HL-60 (cell line): ENCODE measurements around the gene IL12RB2.

Source experiments
- DNase-seq, 2 experiments: peaks; one replicate each; pipeline ENCODE4 v3.0.0-alpha.2; 2010 to 2020; ENCODE audit warnings: low read depth in 1 of 2, low spot score in 1 of 2
- H3K27ac ChIP-seq: fragments of 250-450 bp; sonication (Bioruptor Pico); replicated peaks from 2 replicates; pipeline ENCODE4 v1.5.1; 2020; ENCODE audit warnings: mild to moderate bottlenecking, moderate library complexity
- H3K27me3 ChIP-seq: fragments of 250-450 bp; sonication (Bioruptor Pico); 2 replicates; pipeline ENCODE4 v1.5.1; 2021; ENCODE audit warnings: mild to moderate bottlenecking, moderate library complexity; ENCODE audit not compliant: insufficient read depth, poor library complexity, severe bottlenecking
- H3K4me3 ChIP-seq: replicated peaks from 2 replicates; pipeline ENCODE4 v1.5.1; 2011; ENCODE audit warnings: mild to moderate bottlenecking, control low read depth, low read length; ENCODE audit not compliant: insufficient read depth
- CTCF ChIP-seq: IDR thresholded peaks from one replicate; pipeline ENCODE4 v1.5.1; 2011; ENCODE audit warnings: low read length, control low read depth, inconsistent platforms; ENCODE audit not compliant: insufficient read depth
- GABPA ChIP-seq: IDR thresholded peaks from 2 replicates; pipeline ENCODE4 v1.6.1; 2012; ENCODE audit warnings: low read depth
- POLR2AphosphoS5 ChIP-seq: IDR thresholded peaks from 2 replicates; pipeline ENCODE4 v1.6.1; 2012; ENCODE audit warnings: low read depth
- REST ChIP-seq: IDR thresholded peaks from 2 replicates; pipeline ENCODE4 v1.6.1; 2012; ENCODE audit warnings: low read depth; ENCODE audit not compliant: insufficient replicate concordance
- SPI1 ChIP-seq: IDR thresholded peaks from 2 replicates; pipeline ENCODE4 v1.6.1; 2012; ENCODE audit warnings: low read depth, mild to moderate bottlenecking, borderline replicate concordance

IL12RB2 gene

GRCh38 chr1:67324068-67324467 lies 16.4 kb downstream of the IL12RB2 start:
- Histone ChIP-seq H3K4me3 (no peak overlapping the region), H3K27ac (no peak overlapping the region), H3K27me3 (no peaks in the 10 kb centered on the region)
- no peak for TF ChIP-seq CTCF
- TF ChIP-seq GABPA, result no peak
- no peak for TF ChIP-seq REST
- no peak for TF ChIP-seq POLR2AphosphoS5
- no peak for TF ChIP-seq SPI1
- no peak for DNase-seq

GRCh38 chr1:67327864-67328466 lies 20.3 kb downstream of the IL12RB2 start:
- TF ChIP-seq REST, result no peak
- no peak for TF ChIP-seq GABPA
- TF ChIP-seq SPI1, result no peak
- TF ChIP-seq CTCF, result no peak
- no peak for TF ChIP-seq POLR2AphosphoS5
- no peak overlapping the region for H3K27ac ChIP-seq
- DNase-seq, result no peak
- H3K27me3 ChIP-seq, result no peaks in the 10 kb centered on the region
- no peak overlapping the region for H3K4me3 ChIP-seq

- TF ChIP-seq REST, result no peak
- TF ChIP-seq GABPA, result no peak
- TF ChIP-seq POLR2AphosphoS5, result no peak
- TF ChIP-seq SPI1, result no peak
- TF ChIP-seq CTCF, result no peak
- no peak for DNase-seq
- H3K4me3 ChIP-seq, result no peak overlapping the region
- H3K27me3 ChIP-seq, result no peaks in the 10 kb centered on the region
- no peak overlapping the region for H3K27ac ChIP-seq
Measured at GRCh38 chr1:67332653-67333529, 25.2 kb downstream of the IL12RB2 start.
